Left ventricle myocardium inferior (tissue), 1 donor: ENCODE results near the gene BACH2. TPM values are rescaled to one million over a fixed set of nuclear protein-coding genes. Genes with fewer than 3 reads are reported as not detected.

Experiments
- DNase-seq: peaks from one replicate; pipeline ENCODE4 v3.0.0-alpha.2; 2020
- H3K27ac ChIP-seq: fragments of 200-600 bp; replicated peaks from 2 replicates; pipeline ENCODE4 v1.8.0; 2021
- H3K27me3 ChIP-seq: fragments of 200-600 bp; 2 replicates; pipeline ENCODE4 v1.8.0; 2021; ENCODE audit warnings: low read depth
- H3K36me3 ChIP-seq: fragments of 200-600 bp; 2 replicates; pipeline ENCODE4 v1.8.0; 2021
- H3K4me1 ChIP-seq: fragments of 200-600 bp; 2 replicates; pipeline ENCODE4 v1.8.0; 2021
- H3K4me3 ChIP-seq: fragments of 200-600 bp; 2 replicates; pipeline ENCODE4 v1.8.0; 2021; ENCODE audit warnings: mild to moderate bottlenecking, moderate library complexity
- H3K9me3 ChIP-seq: fragments of 200-600 bp; replicated peaks from 2 replicates; pipeline ENCODE4 v1.8.0; 2021
- CTCF ChIP-seq: fragments of 200-600 bp; IDR thresholded peaks from 2 replicates; pipeline ENCODE4 v1.8.0; 2021; ENCODE audit warnings: antibody characterized with exemption, mild to moderate bottlenecking, borderline replicate concordance
- intact Hi-C: fragments of 100-400 bp; cut with micrococcal nuclease; formaldehyde crosslinking; loops from one replicate; pipeline ENCODE4 v1.11.0; 2022
- total RNA-seq: library from RNA; stranded (reverse); fragmentation: NEBNext Ultra II Directional; extraction: Animal tissue kit (Norgen Biotek cat#: 25700); gene quantifications from one replicate; pipeline ENCODE4 v1.2.1, GENCODE V29; 2021
- donor health status: DM: no; HTN: yes; CAD: no; lungs with severe emphysema.

Gene BACH2
- total RNA-seq, 1 donor from 2014 or later, result 1.5 TPM

- intact Hi-C loops, result no loop called here
- no peak for TF ChIP-seq CTCF
- Histone ChIP-seq H3K36me3 (no peaks in the 10 kb centered on the region), H3K4me3 (no peak overlapping the region), H3K27me3 (no peaks in the 10 kb centered on the region), H3K9me3 (no peaks in the 10 kb centered on the region), H3K4me1 (no peaks in the 10 kb centered on the region), H3K27ac (no peak overlapping the region)
- DNase-seq, result no peak
These were observed 252.3 kb downstream of the BACH2 start for GRCh38 chr6:90044182-90044832.

DNA sequence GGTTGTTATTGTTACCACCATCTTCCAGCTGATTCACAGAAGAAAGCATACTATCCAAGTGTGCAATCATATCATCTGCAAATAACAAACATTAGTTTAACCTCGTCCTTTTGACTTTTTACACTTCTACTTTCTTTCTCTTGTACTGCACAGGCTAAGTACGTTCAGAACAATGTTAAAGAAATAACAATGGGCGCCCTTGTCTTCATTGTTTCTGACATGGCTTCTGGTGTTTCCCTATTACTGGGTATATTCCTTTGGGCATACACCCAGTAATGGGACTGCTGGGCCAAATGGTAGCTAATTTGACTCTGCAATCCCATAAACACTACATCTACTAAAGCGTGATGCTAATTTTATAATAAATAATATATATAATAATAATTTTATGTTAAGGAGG, 255.7 kb downstream of the BACH2 start:
- Histone ChIP-seq H3K4me1 (peaks cover 3% of the 10 kb centered on the region), H3K27me3 (no peaks in the 10 kb centered on the region), H3K27ac (no peak overlapping the region), H3K36me3 (no peaks in the 10 kb centered on the region), H3K4me3 (no peak overlapping the region), H3K9me3 (no peaks in the 10 kb centered on the region)
- no peak for DNase-seq
- intact Hi-C loops, result no loop called here
- no peak for TF ChIP-seq CTCF

DNA sequence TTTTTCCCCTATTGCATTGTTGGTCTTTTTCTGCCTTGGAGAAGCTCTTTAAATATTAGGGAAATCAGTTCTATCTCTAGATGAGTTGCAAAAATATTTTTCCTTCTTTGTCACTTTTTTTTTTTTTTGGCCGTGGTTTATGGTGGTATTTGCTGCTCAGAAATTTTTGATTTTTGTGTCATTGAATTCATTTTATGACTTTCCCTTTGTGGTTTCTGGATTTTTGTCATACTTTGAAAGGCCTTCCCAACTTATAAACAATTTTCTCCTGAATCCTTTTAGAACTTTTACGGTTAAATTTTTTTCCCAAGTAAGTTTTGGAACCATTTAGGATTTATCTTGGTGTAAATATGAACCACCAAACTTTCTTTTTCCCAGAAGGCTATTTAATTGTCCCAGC, 256.7 kb downstream of the BACH2 start:
- Histone ChIP-seq H3K4me3 (no peak overlapping the region), H3K4me1 (peaks cover 10% of the 10 kb centered on the region), H3K36me3 (no peaks in the 10 kb centered on the region), H3K27me3 (no peaks in the 10 kb centered on the region), H3K9me3 (no peaks in the 10 kb centered on the region), H3K27ac (no peak overlapping the region)
- no peak for DNase-seq
- intact Hi-C loops, result no loop called here
- no peak for TF ChIP-seq CTCF

DNA sequence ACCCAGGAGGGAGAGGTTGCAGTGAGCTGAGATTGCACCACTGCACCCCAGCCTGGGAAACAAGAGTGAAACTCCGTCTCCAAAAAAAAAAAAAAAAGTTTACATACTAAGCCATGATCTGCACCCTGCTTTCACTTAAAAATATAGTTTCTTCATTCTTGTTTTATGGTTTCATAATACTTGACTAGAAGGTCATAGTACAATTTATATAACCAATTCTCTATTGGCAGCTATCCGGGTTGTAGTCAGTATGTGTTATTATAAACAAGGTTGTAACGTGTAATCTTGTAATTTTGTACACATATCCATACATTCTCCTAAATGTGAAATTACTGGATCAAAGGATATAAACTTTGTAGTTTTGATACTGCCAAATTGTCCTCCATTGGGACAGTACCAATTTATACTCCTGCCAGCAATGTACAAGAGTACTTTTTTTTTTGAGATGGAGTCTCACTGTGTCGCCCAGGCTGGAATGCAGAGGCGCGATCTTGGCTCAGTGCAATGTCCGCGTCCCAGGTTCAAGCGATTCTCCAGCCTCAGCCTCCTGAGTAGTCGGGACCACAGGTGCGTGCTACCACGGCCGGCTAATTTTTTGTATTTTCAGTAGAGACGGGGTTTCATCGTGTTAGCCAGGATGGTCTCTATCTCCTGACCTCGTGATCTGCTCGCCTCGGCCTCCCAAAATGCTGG, 257.5 kb downstream of the BACH2 start:
- peaks cover 10% of the 10 kb centered on the region for H3K4me1 ChIP-seq
- H3K9me3 ChIP-seq, result no peaks in the 10 kb centered on the region
- H3K27me3 ChIP-seq, result no peaks in the 10 kb centered on the region
- TF ChIP-seq CTCF, result no peak
- H3K4me3 ChIP-seq, result no peak overlapping the region
- no peak overlapping the region for H3K27ac ChIP-seq
- H3K36me3 ChIP-seq, result no peaks in the 10 kb centered on the region
- intact Hi-C loops, result no loop called here
- DNase-seq, result no peak

- Histone ChIP-seq H3K36me3 (no peaks in the 10 kb centered on the region), H3K4me1 (peaks cover 10% of the 10 kb centered on the region), H3K27me3 (no peaks in the 10 kb centered on the region), H3K9me3 (no peaks in the 10 kb centered on the region), H3K4me3 (no peak overlapping the region), H3K27ac (no peak overlapping the region)
- intact Hi-C loops, result no loop called here
- no peak for TF ChIP-seq CTCF
- no peak for DNase-seq
These were observed 259.7 kb downstream of the BACH2 start for GRCh38 chr6:90036963-90037362.
